ENCODE data around the gene RPLP2.

GRCh38 chr11:832529-833113, 22.9 kb downstream of the RPLP2 start, which contains the start of gene CD151:
- TF ChIP-seq CTCF (IDR thresholded peaks at IDR 0.05; ENCODE audit: borderline replicate concordance, extremely low read depth, low read length, poor library complexity, severe bottlenecking) (no peak), EZH2 (IDR thresholded peaks at IDR 0.05; ENCODE audit: borderline replicate concordance, low read depth, low read length, severe bottlenecking) (no peak)

Data from DND-41 (cell line).